UCSD-AML1 (cell line): ENCODE data around the gene BORCS5.
"Not testable (repeated sequence)": the region's sequence is repeated elsewhere in the genome, so short reads cannot be mapped to it uniquely, and the experiment has no call there.

Source experiments
- DNase-seq: peaks from one replicate; lab custom pipeline; 2025; ENCODE audit not compliant: unreplicated experiment; lab: John Stamatoyannopoulos, UW

BORCS5 gene

DNA sequence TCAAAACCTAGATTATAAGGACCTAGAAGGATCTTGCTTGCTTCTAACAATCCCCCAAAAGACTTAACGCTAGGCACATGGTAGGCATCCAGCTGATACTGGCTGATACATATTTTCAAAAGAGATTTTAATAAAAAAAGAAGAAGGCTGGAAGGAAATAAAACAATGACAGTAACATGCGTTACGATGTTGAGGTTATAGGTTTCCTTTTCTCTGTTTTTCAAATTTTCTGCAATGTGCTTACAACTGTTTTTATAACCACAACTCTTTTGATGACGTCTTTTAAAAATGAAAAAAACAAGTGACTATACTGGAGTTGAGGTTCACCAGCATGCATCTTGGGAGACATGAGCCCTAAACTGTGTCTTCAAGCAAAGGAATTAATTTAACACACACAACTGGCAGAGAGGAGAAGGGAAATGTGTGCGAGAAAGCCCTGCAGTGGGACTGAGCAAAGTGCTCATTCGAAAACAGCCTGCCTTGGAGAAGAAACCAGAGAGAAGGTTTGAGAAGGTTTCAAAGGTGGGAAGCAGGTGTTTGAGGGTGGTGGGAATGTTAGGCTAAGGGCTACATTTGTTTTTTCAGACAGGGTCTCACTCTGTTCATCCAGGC is 125.4 kb downstream of the BORCS5 start:
- DNase-seq = no peak

DNA sequence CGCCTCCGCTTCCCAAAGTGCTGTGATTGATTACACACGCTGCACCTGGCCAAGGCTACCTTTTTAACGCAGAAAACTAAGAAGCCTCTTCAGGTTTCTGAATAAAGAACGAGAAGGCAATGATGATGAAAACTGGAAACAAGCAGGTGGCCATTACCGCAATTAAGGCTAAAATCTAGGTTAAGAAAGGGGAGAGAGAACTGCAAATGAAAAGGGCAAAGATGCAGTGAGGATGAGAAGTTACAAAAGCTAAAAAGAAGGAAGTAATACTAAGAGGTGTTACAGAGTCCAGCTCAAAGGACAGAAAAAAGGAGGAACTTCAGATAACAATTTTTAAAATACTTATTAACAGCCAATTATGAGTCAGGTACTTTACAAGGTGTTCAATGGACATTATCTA is 126.1 kb downstream of the BORCS5 start:
- DNase-seq = no peak

DNA sequence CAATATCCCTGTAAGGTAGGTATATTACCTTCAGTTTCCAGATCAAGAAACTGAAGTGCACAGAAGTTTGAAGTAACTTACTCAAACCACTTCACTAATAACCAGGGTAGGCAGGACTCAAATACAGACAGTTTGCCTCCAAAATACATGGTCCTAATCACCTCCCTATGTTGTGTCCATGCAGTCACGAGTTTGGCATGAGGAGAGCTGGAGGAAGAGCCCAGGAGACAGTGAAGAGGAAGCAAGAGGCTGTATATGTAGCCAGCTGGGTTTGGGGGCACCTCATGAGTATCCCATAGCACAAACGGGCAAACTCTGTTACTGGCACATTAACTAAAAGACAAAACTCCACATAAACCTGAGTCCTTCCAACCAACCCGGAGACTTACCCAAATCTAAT is 126.6 kb downstream of the BORCS5 start:
- DNase-seq = no peak

DNA sequence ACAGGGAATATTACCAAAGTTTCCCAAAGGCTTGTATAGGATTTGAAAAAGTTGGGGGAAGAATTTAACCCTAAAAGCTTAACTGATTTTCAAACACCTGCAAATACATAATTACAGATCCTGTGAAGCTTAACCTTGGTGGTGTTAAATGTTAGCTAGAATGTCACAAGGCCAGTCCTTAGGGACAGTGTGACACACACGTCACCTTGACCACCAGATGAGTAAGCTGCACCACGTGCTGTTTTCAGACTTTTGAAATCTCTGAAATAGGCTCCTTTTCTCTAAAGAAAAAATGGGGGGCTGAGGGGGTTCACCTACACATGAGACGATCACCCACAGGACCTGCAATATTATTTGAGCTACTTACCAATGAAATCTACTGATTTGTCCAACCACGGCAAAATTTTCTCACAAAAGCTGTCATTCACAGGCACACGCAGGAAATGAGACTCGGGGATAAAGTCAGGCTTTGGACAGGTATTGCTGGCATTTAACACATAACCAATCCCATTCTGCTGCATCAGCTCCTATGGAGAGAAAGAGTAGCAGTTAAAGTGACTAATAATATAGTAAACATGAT is 129.9 kb downstream of the BORCS5 start:
- no peak for DNase-seq

DNA sequence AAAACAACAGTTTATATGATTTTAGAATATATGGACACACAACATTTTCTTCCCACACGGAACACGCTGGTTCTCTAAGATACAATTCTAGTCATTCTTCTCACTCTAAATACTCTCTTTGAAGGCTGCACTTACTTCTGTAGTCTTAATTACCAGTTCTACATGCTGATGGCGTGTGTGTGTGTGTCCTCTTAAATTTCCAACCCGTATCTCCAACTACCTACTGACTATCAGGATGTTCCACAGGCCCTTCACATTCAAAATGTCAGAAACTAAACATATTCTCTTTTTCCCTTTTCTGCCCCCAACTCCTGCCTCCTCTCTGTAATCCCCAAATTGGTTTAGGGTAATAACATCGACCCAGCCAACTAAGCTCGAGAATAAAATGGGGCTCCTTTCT is 130.6 kb downstream of the BORCS5 start:
- no peak for DNase-seq

DNA sequence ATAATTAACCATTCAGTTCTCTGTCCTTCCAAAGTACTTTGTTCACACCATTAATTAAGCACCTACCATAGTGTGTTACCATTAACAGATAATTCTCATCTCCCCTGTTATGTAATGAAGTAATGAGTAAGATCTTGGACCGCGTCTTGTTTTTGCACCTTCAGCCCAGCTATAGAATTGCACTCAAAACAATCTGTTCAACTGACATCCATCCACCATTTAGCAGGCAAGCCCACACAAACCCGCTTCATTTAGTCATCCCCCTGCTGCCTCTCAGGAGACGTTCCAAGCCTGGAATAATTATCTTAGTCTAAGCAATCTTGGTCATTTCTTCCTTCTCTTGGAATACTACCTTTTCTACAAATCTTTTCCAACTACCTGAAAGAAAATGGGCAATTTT is 131.4 kb downstream of the BORCS5 start:
- no peak for DNase-seq

DNA sequence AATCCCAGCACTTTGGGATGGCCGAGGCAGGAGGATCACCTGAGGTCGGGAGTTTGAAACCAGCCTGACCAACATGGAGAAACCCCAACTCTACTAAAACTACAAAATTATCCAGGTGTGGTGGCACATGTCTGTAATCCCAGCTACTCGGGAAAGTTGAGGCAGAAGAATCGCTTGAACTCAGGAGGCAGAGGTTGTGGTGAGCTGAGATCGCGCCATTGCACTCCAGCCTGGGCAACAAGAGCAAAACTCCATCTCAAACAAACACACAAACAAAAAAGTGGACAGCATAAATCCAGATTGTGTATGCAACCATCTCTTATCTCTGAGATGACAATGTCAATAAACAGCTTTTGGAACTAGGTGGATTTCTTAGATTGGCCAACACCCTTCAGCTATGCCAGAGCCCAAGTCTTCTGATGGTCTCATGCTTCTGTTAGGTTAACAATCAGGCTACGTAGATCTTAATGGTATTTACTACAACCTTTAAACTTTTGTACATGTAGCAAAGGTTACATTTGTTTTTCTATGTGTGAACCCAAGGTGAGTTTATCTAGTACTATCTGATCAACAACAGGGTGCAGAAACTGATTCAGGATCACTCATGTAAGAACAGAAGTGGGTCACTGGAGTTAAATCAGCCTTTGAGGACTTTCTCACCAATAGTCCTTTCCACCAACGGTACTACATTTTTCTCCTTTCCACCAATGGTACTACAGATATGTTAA is 132.1 kb downstream of the BORCS5 start:
- DNase-seq = no peak

DNA sequence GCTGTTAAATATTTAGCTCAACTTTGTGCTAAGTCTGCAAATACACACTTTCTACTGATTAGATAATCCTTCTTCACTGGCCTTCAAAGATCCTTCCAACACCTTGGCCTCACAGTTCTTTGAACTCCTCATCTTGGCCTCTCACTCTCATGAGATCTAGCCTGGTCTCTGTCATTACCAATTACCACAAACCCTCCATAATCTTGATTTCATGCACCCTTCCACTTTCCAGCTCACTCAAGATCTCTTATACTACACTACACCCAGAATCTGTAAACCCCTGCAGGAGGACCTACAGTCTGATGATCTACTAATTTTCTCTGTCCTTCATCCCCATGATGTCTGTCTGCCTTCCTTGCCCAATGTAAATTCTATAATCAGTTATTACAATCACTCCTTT is 134.7 kb downstream of the BORCS5 start:
- no peak for DNase-seq

DNA sequence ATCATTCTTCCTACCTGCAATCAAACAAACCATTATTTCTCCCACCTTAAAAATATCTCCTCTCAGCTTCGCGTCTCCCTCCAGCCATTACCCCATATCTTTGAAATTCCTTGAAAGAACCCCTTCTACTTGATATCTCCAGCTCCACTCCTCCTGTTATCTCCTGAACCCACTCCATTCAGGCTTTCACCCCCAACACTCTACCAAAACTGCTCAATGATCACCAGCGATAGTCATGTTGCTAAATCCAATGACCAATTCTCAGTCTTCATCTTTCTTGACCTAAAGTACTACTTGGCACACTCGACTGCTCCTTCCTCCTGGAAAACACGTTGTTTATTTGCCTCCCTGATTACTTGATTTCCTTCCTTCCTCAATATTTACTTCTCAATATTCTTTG is 135.7 kb downstream of the BORCS5 start:
- no peak for DNase-seq

DNA sequence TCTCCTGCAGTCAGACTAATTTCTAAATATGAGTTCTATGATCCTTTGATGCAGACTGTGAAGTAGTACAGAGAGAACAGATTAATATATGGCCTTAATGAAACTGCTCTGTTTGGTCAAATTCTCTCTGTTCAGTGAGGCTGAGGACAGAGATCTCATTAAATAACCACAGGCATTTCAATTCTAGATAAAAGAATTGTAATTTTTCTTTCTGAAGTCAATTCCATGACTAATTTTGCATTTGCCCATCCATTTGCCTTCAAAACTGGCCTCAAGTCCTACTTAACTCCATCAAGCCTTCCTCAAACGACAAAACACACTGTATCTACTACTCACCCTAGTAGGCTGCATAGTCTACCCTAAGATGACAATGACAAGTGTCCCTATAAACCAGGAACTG is 138.7 kb downstream of the BORCS5 start:
- DNase-seq = no peak

DNA sequence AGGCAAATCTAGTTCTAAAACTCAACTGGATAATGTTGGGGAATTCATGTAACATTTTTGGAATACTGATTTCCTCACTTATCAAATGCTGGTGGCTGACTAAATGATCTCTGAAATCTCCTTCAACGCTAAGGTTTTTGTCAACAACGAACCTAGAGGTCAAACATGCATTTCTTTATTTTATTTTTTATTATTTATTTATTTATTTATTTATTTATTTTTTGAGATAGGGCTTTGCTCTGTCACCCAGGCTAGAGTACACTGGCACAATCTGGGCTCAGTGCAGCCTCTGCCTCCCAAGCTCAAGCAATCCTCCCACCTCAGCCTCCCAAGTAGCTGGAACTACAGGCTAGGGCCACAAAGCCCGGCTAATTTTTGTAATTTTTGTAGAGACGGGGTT is 141.3 kb downstream of the BORCS5 start:
- no peak for DNase-seq

DNA sequence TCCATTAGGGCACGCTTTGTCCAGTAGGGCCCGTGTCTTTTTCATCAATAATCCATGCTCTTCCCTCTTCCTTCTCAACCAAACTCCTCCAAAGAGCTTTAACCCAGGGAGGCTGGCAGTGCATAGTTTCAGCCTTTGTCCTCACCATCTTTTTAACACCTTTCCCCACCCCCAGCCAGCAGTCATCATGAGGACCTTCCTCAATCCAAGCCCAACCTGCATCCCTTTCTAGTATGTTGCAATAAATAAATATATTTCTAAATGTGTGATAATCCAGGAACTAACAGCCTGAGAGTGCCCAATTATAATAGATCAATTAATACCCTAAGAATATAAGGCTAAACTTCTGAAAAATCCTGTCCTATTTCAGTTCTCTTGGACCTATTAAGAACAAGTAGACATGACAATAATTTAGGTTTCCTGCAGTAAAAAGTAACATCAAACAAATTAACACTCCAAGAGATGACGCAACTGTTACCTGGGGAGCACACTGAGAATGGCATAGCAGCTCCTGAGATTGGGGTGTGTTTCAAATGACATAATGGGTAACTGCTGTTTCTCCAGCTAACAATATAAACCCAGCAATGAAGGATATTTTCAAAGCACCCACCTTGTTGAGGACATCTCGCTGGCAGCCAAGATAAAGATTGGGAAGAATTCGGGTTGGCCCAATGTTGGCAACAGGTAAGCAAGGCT is 143.2 kb downstream of the BORCS5 start:
- no peak for DNase-seq

DNA sequence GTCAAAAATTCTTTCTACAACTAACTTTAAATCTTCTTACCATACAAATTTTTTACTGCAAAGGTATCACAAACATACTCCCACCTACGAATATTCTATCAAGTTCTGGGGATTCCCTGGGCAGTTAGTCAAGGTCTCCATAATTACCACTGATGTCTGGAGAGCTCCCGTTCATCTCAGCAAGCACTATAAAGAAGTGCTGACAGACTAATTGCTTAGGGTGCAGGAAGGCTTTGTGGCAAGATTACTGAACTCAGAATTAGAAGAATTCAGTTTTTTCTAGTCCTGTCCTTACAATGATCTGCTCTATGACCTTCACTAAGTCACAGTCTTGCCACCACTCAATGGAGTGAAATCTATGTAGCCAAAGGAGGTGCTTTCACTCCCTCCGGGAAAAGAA is 144.2 kb downstream of the BORCS5 start:
- no peak for DNase-seq

DNA sequence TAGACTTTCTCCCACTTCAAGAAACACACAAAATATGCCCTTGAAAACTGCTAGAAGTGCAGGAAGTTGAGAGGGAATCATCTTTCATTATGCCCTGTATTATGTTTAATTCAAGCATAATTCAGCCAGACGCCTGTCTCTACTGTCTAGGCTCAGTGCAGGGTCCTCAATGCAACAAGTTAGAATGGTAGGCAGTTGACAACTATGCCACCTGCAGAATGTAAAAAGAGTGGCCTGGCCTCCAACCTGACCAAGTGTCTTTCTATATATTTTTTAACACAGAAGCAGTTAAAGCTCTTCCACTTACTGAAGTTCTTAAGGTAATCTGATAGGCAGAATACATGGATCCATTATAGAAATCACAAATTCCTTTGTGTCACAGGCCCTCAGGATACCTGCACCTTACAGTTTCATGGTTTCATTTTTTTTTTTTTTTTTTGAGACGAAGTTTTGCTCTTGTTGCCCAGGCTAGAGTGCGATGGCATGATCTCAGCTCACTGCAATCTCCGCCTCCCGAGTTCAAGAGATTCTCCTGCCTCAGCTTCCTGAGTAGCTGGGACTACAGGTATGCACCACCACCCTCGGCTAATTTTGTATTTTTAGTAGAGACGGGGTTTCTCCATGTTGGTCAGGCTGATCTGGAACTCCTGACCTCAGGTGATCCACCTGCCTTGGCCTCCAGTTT is 145.4 kb downstream of the BORCS5 start:
- not testable (repeated sequence) for DNase-seq

DNA sequence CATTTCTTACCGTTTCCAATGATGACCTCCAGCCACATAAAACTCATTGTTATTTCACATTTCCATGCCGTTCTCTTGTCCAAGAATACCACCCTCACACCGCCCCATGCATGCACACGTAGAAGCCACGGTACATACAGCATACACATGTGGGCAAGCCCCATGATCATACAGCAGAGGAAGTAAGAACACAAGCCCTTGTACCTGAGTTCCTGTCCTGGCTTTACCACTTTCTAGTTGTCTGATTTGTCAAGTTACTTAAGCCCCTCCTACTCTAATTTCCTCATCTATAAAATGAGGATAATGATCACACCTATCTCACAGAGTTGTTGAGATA is 145.9 kb downstream of the BORCS5 start:
- no peak for DNase-seq

DNA sequence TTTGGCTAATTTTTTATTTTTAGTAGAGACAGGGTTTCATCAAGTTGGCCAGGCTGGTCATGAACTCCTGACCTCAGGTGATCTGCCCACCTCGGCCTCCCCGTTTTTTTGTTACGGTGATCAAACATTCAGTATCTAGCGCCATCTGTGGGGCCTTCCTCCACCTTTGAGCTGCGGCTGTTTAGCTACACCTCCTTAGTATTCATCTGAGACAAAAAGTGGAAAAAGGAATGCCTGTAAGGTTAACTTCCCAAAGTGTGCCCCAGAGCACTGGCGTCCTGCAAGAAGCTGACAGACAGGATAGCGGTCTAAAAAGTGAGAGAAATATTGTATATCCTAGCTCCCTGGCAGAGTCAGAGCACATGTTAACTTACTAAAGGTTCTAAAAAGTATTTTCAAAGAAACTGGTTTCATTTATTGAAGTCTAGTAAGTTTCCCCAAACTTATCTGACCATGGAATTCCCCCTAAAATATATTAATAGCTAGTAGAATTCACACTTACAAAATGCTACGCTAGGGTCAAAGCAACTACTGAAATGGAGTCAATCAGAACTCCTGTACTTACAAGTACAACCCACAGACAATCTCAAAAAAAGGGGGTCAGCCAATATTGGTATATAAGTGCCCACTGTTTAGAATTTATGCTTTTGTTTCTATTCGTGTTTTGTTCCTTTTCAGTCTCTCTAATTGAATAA is 146.7 kb downstream of the BORCS5 start:
- DNase-seq = no peak

DNA sequence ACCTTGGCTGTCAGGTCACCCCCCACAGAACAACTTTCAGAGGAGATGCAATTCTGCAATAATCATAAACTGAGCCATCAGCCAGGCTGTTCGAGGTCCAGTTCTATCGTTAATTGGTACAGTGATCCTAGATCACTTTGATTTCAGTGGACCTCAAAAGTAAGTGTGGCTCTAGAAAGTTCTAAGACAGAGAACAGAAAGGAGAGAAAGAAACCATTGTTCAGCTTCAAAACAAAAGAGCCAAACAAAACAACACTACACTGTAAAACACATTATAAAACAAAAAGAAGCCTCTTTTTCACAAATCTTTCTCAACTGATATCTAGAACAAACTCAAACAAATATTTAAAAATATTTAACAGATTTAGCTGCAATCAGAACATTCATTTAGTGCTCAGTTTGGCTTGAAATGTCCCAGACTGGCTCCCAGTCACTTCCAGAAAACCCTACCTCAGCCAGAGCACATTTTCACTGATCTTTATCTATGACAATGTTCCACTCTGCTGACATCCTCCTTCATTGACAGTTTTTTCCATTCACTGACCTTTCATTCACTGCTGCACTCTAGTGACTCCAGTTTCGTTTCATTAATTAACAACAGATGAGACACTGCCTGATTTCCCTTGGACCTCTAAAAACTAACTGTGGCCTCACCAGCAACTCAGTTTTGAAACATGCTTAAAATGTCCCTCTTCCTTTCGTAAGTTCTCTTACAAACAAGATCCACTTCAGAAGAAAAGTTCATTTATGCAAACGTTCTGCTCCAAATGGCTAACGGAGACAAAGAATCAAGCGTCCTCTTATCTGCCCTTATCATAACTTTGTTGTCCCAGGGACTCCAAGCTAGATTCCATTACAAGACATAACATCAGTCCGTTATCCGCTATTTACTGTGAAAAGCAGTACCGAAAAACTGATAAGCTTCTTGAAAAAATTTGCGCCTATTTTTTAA is 148.9 kb downstream of the BORCS5 start:
- no peak for DNase-seq

DNA sequence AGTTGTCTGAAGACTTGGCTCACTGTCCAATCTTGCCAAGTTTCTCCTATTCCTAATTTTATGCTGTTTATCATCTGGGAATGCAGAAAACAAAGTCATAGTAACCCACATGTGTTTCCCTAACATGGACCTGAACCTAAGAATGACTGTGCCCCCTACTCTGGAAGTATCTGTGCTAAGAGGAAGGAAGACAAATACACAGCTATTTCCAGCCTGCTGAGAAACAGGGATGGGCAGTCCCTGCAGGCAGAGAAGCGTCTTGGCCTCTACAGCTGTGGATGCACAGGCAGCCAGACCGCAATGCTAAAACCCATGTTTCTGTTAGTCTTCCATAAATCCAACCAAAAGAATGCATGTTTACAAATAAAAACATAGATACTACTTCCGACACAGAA is 149.6 kb downstream of the BORCS5 start:
- no peak for DNase-seq

DNA sequence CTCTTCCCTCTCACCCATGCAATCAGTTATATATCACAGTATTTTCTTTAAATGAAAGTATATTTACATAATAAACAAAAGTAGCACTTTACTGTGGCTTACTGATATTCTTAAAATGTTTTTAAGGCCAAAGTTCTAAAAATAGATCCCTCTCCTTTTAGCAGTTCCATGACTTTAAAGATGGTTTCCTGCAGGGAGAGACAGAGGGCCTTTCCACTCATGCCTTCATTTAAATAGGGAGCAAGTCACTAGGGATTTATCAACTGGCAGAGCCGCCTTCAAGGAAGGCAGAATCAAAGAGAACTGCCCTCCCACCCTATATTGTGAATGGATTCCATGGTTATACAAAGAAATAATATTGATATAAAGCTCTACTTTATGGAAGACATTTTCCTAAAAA is 150.2 kb downstream of the BORCS5 start:
- DNase-seq = no peak

DNA sequence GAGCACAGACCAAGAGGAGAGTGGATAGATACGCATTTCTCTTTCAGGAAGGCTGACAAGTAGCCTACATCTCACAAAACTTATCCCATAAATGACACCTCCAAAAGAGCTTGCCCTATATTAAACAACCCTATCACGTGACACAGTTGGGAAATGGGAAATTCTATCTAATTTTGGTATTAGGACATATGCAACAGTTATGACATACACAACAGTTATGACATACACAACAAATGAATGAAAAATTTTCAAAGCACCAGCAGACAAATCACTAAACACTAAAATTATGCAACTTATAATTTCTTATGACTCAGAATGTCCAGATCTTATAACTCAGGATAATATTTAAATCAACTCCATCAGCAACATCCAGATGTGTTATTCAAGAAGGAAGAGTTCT is 151.7 kb downstream of the BORCS5 start:
- DNase-seq = no peak
